SJCRH30 (cell line): ENCODE data around the gene DLL1. TPM values are rescaled to one million over a fixed set of nuclear protein-coding genes. Genes with fewer than 3 reads are reported as not detected.

ENCODE experiments used
- DNase-seq, 2 experiments: peaks; one replicate each; pipeline ENCODE4 v3.0.0-alpha.2; 2015 to 2020
- H3K27ac ChIP-seq: fragments of 250-450 bp; sonication (Bioruptor Pico); 2 replicates; pipeline ENCODE4 v1.5.1; 2020; ENCODE audit warnings: mild to moderate bottlenecking, moderate library complexity
- H3K27me3 ChIP-seq: fragments of 250-450 bp; sonication (Bioruptor Pico); 2 replicates; pipeline ENCODE4 v1.5.1; 2020; ENCODE audit warnings: mild to moderate bottlenecking, moderate library complexity
- H3K36me3 ChIP-seq: fragments of 250-450 bp; sonication (Bioruptor Pico); 2 replicates; pipeline ENCODE4 v1.5.1; 2020; ENCODE audit warnings: mild to moderate bottlenecking, moderate library complexity
- H3K4me1 ChIP-seq: fragments of 250-450 bp; sonication (Bioruptor Pico); 2 replicates; pipeline ENCODE4 v1.5.1; 2020; ENCODE audit warnings: mild to moderate bottlenecking, moderate library complexity
- H3K4me3 ChIP-seq: fragments of 250-450 bp; sonication (Bioruptor Pico); 2 replicates; pipeline ENCODE4 v1.5.1; 2020; ENCODE audit warnings: mild to moderate bottlenecking, moderate library complexity
- H3K9me3 ChIP-seq: fragments of 250-450 bp; sonication (Bioruptor Pico); replicated peaks from 2 replicates; pipeline ENCODE4 v1.5.1; 2020; ENCODE audit warnings: mild to moderate bottlenecking, moderate library complexity
- total RNA-seq: library from RNA; depleted of rRNA; stranded (reverse); fragments of >200 nt; shearing (Covaris generic); gene quantifications from 2 replicates; pipeline ENCODE4 v1.2.3, GENCODE V29; 2014

DLL1 gene
- total RNA-seq, 1 experiment from 2014 or later, result 12.6 TPM

- Histone ChIP-seq H3K4me1 (no peaks in the 10 kb centered on the region; the same call in 1 of the 2 replicates), H3K27ac (no peak overlapping the region; the same call in 1 of the 2 replicates), H3K4me3 (peak overlapping the region; percentile 83), H3K9me3 (no peaks in the 10 kb centered on the region), H3K27me3 (no peaks in the 10 kb centered on the region), H3K36me3 (no peaks in the 10 kb centered on the region)
- no peak for DNase-seq
These were observed 15.0 kb upstream of the DLL1 start for GRCh38 chr6:170305805-170306323.

- Histone ChIP-seq H3K9me3 (no peaks in the 10 kb centered on the region), H3K36me3 (no peaks in the 10 kb centered on the region), H3K27ac (no peak overlapping the region), H3K4me3 (no peak overlapping the region), H3K27me3 (peaks cover 9% of the 10 kb centered on the region; the same call in 1 of the 2 replicates), H3K4me1 (peaks cover 21% of the 10 kb centered on the region)
- no peak for DNase-seq
These were observed 10.3 kb upstream of the DLL1 start for GRCh38 chr6:170301184-170301583.

GRCh38 chr6:170298688-170299087 is 7.8 kb upstream of the DLL1 start:
- Histone ChIP-seq H3K27me3 (peaks cover 24% of the 10 kb centered on the region; the same call in 1 of the 2 replicates), H3K27ac (no peak overlapping the region), H3K4me3 (no peak overlapping the region), H3K4me1 (peaks cover 28% of the 10 kb centered on the region), H3K9me3 (no peaks in the 10 kb centered on the region), H3K36me3 (no peaks in the 10 kb centered on the region)
- DNase-seq, result peak; percentile 61 to 73

GRCh38 chr6:170297576-170298330 is 6.9 kb upstream of the DLL1 start:
- Histone ChIP-seq H3K4me1 (peaks cover 28% of the 10 kb centered on the region), H3K27me3 (peaks cover 34% of the 10 kb centered on the region; the same call in 1 of the 2 replicates), H3K4me3 (no peak overlapping the region), H3K27ac (no peak overlapping the region), H3K9me3 (no peaks in the 10 kb centered on the region), H3K36me3 (no peaks in the 10 kb centered on the region)
- DNase-seq, result no peak

- peaks cover 42% of the 10 kb centered on the region; the same call in 1 of the 2 replicates for H3K27me3 ChIP-seq
- DNase-seq, result peak in 1 of 2 experiments; percentile 53
- H3K27ac ChIP-seq, result no peak overlapping the region
- peaks cover 36% of the 10 kb centered on the region for H3K4me1 ChIP-seq
- H3K4me3 ChIP-seq, result peak overlapping the region; percentile 44; the same call in 1 of the 2 replicates
- H3K9me3 ChIP-seq, result no peaks in the 10 kb centered on the region
- no peaks in the 10 kb centered on the region for H3K36me3 ChIP-seq
These were observed 6.1 kb upstream of the DLL1 start for GRCh38 chr6:170296746-170297575.

GRCh38 chr6:170296423-170296745 is 5.5 kb upstream of the DLL1 start:
- peaks cover 45% of the 10 kb centered on the region; the same call in 1 of the 2 replicates for H3K27me3 ChIP-seq
- no peak for DNase-seq
- H3K4me3 ChIP-seq, result peak overlapping the region; percentile 44; the same call in 1 of the 2 replicates
- H3K9me3 ChIP-seq, result no peaks in the 10 kb centered on the region
- H3K27ac ChIP-seq, result no peak overlapping the region
- H3K36me3 ChIP-seq, result no peaks in the 10 kb centered on the region
- peaks cover 37% of the 10 kb centered on the region for H3K4me1 ChIP-seq

- H3K4me3 ChIP-seq, result peak overlapping the region; percentile 44
- H3K27ac ChIP-seq, result no peak overlapping the region
- H3K4me1 ChIP-seq, result peaks cover 37% of the 10 kb centered on the region
- H3K27me3 ChIP-seq, result peaks cover 45% of the 10 kb centered on the region; the same call in 1 of the 2 replicates
- H3K36me3 ChIP-seq, result no peaks in the 10 kb centered on the region
- H3K9me3 ChIP-seq, result no peaks in the 10 kb centered on the region
- peak; percentile 26 to 48 for DNase-seq
These were observed 4.9 kb upstream of the DLL1 start for GRCh38 chr6:170295510-170296422.

- H3K27me3 ChIP-seq, result peaks cover 45% of the 10 kb centered on the region; the same call in 1 of the 2 replicates
- H3K4me1 ChIP-seq, result peaks cover 37% of the 10 kb centered on the region
- no peaks in the 10 kb centered on the region for H3K36me3 ChIP-seq
- DNase-seq, result no peak
- no peak overlapping the region for H3K27ac ChIP-seq
- peak overlapping the region; percentile 44 for H3K4me3 ChIP-seq
- H3K9me3 ChIP-seq, result no peaks in the 10 kb centered on the region
These were observed 4.1 kb upstream of the DLL1 start for GRCh38 chr6:170294813-170295509.

GRCh38 chr6:170294298-170294730 is 3.4 kb upstream of the DLL1 start:
- Histone ChIP-seq H3K9me3 (no peaks in the 10 kb centered on the region), H3K4me3 (no peak overlapping the region), H3K27me3 (peaks cover 45% of the 10 kb centered on the region; the same call in 1 of the 2 replicates), H3K4me1 (peaks cover 37% of the 10 kb centered on the region), H3K27ac (no peak overlapping the region), H3K36me3 (no peaks in the 10 kb centered on the region)
- peak in 1 of 2 experiments; percentile 22 for DNase-seq

- Histone ChIP-seq H3K36me3 (no peaks in the 10 kb centered on the region), H3K4me1 (peaks cover 32% of the 10 kb centered on the region), H3K27me3 (peaks cover 45% of the 10 kb centered on the region; the same call in 1 of the 2 replicates), H3K9me3 (no peaks in the 10 kb centered on the region), H3K4me3 (no peak overlapping the region), H3K27ac (no peak overlapping the region)
- no peak for DNase-seq
These were observed 2.7 kb upstream of the DLL1 start for GRCh38 chr6:170293341-170294231.

- DNase-seq, result peak in 1 of 2 experiments; percentile 35
- Histone ChIP-seq H3K27ac (no peak overlapping the region), H3K36me3 (no peaks in the 10 kb centered on the region), H3K27me3 (peaks cover 42% of the 10 kb centered on the region; the same call in 1 of the 2 replicates), H3K4me1 (peaks cover 25% of the 10 kb centered on the region), H3K9me3 (no peaks in the 10 kb centered on the region), H3K4me3 (no peak overlapping the region)
These were observed 1.7 kb upstream of the DLL1 start for GRCh38 chr6:170292407-170293158.

GRCh38 chr6:170292111-170292406 is 1.2 kb upstream of the DLL1 start:
- Histone ChIP-seq H3K4me3 (peak overlapping the region; percentile 83), H3K27me3 (peaks cover 40% of the 10 kb centered on the region; the same call in 1 of the 2 replicates)

More at GRCh38 chr6:170292111-170292406, 1.2 kb upstream of the DLL1 start:
- Histone ChIP-seq H3K4me1 (peaks cover 27% of the 10 kb centered on the region), H3K36me3 (no peaks in the 10 kb centered on the region), H3K9me3 (no peaks in the 10 kb centered on the region), H3K27ac (no peak overlapping the region)
- no peak for DNase-seq
